GM12801 (cell line): ENCODE measurements around the gene NANS.

ENCODE experiments used
- CTCF ChIP-seq: IDR thresholded peaks from one replicate; pipeline ENCODE4 v1.5.1; 2011; ENCODE audit warnings: control low read depth; ENCODE audit not compliant: insufficient read length; ENCODE audit errors: extremely low read depth

Gene NANS

GRCh38 chr9:98124637-98125426 is 68.3 kb downstream of the NANS start:
- TF ChIP-seq CTCF: no peak

- no peak for TF ChIP-seq CTCF
Observed at GRCh38 chr9:98127226-98127625, 70.7 kb downstream of the NANS start.

- TF ChIP-seq CTCF: no peak
Observed at GRCh38 chr9:98128316-98128715, 71.8 kb downstream of the NANS start.

- TF ChIP-seq CTCF: no peak
Observed at GRCh38 chr9:98129451-98129881, 72.9 kb downstream of the NANS start.

GRCh38 chr9:98130576-98131228 is 74.2 kb downstream of the NANS start:
- no peak for TF ChIP-seq CTCF

GRCh38 chr9:98132158-98132557 is 75.6 kb downstream of the NANS start:
- no peak for TF ChIP-seq CTCF
